HepG2 (cell line): ENCODE measurements around the gene AP5Z1. TPM values are rescaled to one million over a fixed set of nuclear protein-coding genes. Genes with fewer than 3 reads are reported as not detected.

ENCODE experiments used
- FOXA1 ChIP-seq, 2 experiments: fragments of 450-650 bp in 1 of 2; sonication (generic) in 1 of 2; formaldehyde crosslinking in 1 of 2; IDR thresholded peaks; 2 replicates each; pipeline versions ENCODE4 v1.4.0 to v1.6.1; 2016 to 2020; ENCODE audit warnings: missing genetic modification reagents in 1 of 2
- FOXJ3 ChIP-seq: sonication (generic); formaldehyde crosslinking; IDR thresholded peaks from 2 replicates; pipeline ENCODE4 v1.4.0; 2020; ENCODE audit warnings: missing genetic modification reagents, mild to moderate bottlenecking, borderline replicate concordance
- GZF1 ChIP-seq: sonication (generic); formaldehyde crosslinking; IDR thresholded peaks from 2 replicates; pipeline ENCODE4 v1.5.1; 2020; ENCODE audit warnings: mild to moderate bottlenecking, missing genetic modification reagents
- KLF6 ChIP-seq: IDR thresholded peaks from 2 replicates; pipeline ENCODE4 v1.8.0; 2016; ENCODE audit warnings: missing biosample characterization, missing genetic modification reagents
- SAP130 ChIP-seq: IDR thresholded peaks from 2 replicates; pipeline ENCODE4 v1.6.1; 2016; ENCODE audit warnings: low read depth
- SMAD1 ChIP-seq: sonication (generic); formaldehyde crosslinking; IDR thresholded peaks from 2 replicates; pipeline ENCODE4 v1.4.0; 2020; ENCODE audit warnings: missing genetic modification reagents, low read depth, mild to moderate bottlenecking, borderline replicate concordance
- SOX13 ChIP-seq, 3 experiments: fragments of 450-650 bp in 1 of 3; sonication (generic) in 1 of 3; formaldehyde crosslinking in 1 of 3; IDR thresholded peaks in 2 of 3; conservative IDR thresholded peaks in 1 of 3; 2 replicates each; pipeline versions ENCODE4 v1.5.0 to v1.6.1; 2016 to 2020; ENCODE audit warnings: antibody characterized with exemption in 1 of 3, mild to moderate bottlenecking in 1 of 3, missing compliant biosample characterization in 1 of 3, missing genetic modification reagents in 1 of 3, moderate library complexity in 1 of 3
- SOX5 ChIP-seq: IDR thresholded peaks from 2 replicates; pipeline ENCODE4 v1.6.1; 2016; ENCODE audit warnings: borderline replicate concordance
- SRSF4 ChIP-seq: fragments of 200-400 bp; formaldehyde crosslinking; IDR thresholded peaks from one replicate; pipeline ENCODE4 v1.6.1; 2018; ENCODE audit warnings: mild to moderate bottlenecking, low read depth, low read length, moderate library complexity; ENCODE audit not compliant: poor library complexity, severe bottlenecking
- SSRP1 ChIP-seq: IDR thresholded peaks from 2 replicates; pipeline ENCODE4 v1.6.1; 2016; ENCODE audit warnings: control low read depth
- THYN1 ChIP-seq: sonication (generic); formaldehyde crosslinking; IDR thresholded peaks from 2 replicates; pipeline ENCODE4 v1.8.1; 2023; ENCODE audit warnings: low read depth, mild to moderate bottlenecking, moderate library complexity, missing genetic modification reagents, borderline replicate concordance
- TIGD3 ChIP-seq: sonication (generic); formaldehyde crosslinking; IDR thresholded peaks from 2 replicates; pipeline ENCODE4 v1.5.1; 2020; ENCODE audit warnings: mild to moderate bottlenecking, missing genetic modification reagents, borderline replicate concordance
- ZFP37 ChIP-seq: sonication (generic); formaldehyde crosslinking; IDR thresholded peaks from 2 replicates; pipeline ENCODE4 v1.4.0; 2020; ENCODE audit warnings: missing genetic modification reagents, borderline replicate concordance
- ZNF20 ChIP-seq: sonication (generic); formaldehyde crosslinking; IDR thresholded peaks from 2 replicates; pipeline ENCODE4 v1.4.0; 2020; ENCODE audit warnings: mild to moderate bottlenecking, moderate library complexity, missing genetic modification reagents
- ZNF383 ChIP-seq: sonication (generic); formaldehyde crosslinking; IDR thresholded peaks from 2 replicates; pipeline ENCODE4 v1.4.0; 2020; ENCODE audit warnings: missing genetic modification reagents, mild to moderate bottlenecking, borderline replicate concordance
- ZNF746 ChIP-seq: sonication (generic); formaldehyde crosslinking; IDR thresholded peaks from 2 replicates; pipeline ENCODE4 v1.8.0; 2022; ENCODE audit warnings: mild to moderate bottlenecking, missing genetic modification reagents
- ZNF878 ChIP-seq: sonication (generic); formaldehyde crosslinking; IDR thresholded peaks from 2 replicates; pipeline ENCODE4 v1.8.1; 2023; ENCODE audit warnings: mild to moderate bottlenecking, missing genetic modification reagents, moderate library complexity
- polyA plus RNA-seq, 8 experiments: library from polyadenylated mRNA; depleted of rRNA in 3 of 8; stranded (reverse) in 7 of 8; unstranded in 1 of 8; fragments of >200 nt; fragmentation: Illumina TruSeq in 4 of 8; extraction: Trizol in 4 of 8; gene quantifications; 2 replicates each; pipeline versions ENCODE4 v1.2.1 to v1.2.3, GENCODE V29; 2011 to 2016; ENCODE audit warnings: low read depth in 4 of 8, missing spikeins in 1 of 8, mixed read lengths in 1 of 8; ENCODE audit not compliant: insufficient read depth in 1 of 8
- total RNA-seq, 5 experiments: library from RNA; depleted of rRNA; stranded (reverse); fragments of >200 nt; fragmentation: Illumina TruSeq; extraction: Trizol; gene quantifications; 2 replicates each; pipeline ENCODE4 v1.2.3, GENCODE V29; 2016; ENCODE audit warnings: low read depth in 1 of 5
- TF ChIP-seq, protein P1 (sequence below): IDR thresholded peaks from 2 replicates; pipeline ENCODE4 v1.6.1; 2016; ENCODE audit warnings: low read depth, control low read depth
- TF ChIP-seq, protein P2 (sequence below): sonication (generic); formaldehyde crosslinking; IDR thresholded peaks from 2 replicates; pipeline ENCODE4 v1.5.0; 2020; ENCODE audit warnings: missing genetic modification reagents
- TF ChIP-seq, protein P3 (sequence below): sonication (generic); formaldehyde crosslinking; IDR thresholded peaks from 2 replicates; pipeline ENCODE4 v1.4.0; 2020; ENCODE audit warnings: mild to moderate bottlenecking, missing genetic modification reagents
- TF ChIP-seq, protein P4 (sequence below): sonication (generic); formaldehyde crosslinking; IDR thresholded peaks from 2 replicates; pipeline ENCODE4 v1.5.1; 2020; ENCODE audit warnings: missing genetic modification reagents, mild to moderate bottlenecking, borderline replicate concordance

The AP5Z1 gene
- total and polyA plus RNA-seq, 2 of the 13 experiments (the other 11 are each of a cell fraction or from before 2014, with no cell fraction given): 9.3 to 15.1 TPM

DNA sequence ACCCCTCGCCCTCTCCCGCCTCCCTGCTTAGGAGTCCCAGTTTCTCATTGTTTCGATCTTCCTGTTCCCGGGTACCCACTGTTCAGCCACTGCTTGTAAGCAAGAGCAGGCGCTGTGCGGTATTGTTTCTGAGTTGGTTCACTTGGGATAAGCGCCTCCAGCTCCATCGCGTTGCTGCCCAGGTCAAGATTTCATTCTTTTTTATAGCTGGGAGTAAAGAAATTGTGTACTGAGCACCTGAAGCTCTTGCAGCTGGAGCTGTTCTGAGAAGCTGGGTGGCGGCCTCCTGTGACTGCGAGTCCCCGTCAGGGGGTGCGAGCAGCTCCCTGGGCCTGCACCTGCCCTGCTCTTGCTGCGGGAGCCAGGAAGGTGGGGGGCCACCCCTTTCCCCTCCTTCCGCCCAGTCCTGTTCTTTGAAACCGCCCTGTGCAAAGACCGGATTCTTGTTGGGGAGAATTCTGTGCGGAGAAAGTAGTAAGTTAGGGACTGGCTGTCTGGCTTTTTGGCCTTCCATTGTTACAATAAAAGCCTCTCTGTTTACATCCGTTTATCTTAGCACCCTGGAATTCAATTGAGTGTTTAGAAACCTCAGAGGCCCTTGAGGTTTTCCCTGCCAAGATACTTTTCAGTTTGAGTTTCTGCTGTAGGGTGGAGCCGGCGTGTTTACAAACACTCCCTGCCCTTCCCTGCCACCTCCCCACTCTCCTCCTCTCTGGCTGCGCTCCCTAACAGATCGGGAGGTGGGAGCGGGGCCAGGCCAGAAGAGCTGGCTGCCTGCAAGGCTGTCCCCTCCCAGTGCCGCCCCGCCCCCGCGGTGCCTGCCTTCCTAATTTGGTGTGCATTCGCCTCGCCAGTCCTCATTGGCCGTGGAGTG lies 30.8 kb upstream of the AP5Z1 start (continued):
- TF ChIP-seq TIGD3 (CRISPR knock-in tag) (no peak), SRSF4 (no peak), GZF1 (CRISPR knock-in tag) (no peak), ZNF20 (no peak), ZNF878 (CRISPR knock-in tag) (peak; percentile 29; the same call in 1 of the 2 replicates), FOXA1 (IDR thresholded peaks at IDR 0.05) (no peak), FOXA1 (CRISPR knock-in tag; IDR thresholded peaks at IDR 0.05) (peak; percentile 87), KLF6 (CRISPR knock-in tag) (0 out of 2 replicates have a peak, but pooled peaks have one; percentile 18), SAP130 (CRISPR knock-in tag) (peak; percentile 74), ZFP37 (CRISPR knock-in tag) (no peak), SMAD1 (CRISPR knock-in tag) (no peak), FOXJ3 (CRISPR knock-in tag) (no peak), SSRP1 (no peak; the same call in 1 of the 2 replicates), SOX5 (CRISPR knock-in tag) (peak; percentile 66; the same call in 1 of the 2 replicates), SOX13 (IDR thresholded peaks at IDR 0.05) (peak; percentile 68; the same call in 1 of the 2 replicates), SOX13 (CRISPR knock-in tag; conservative IDR thresholded peaks at IDR 0.05 in 1 of 2, IDR thresholded peaks at IDR 0.05 in 1 of 2) (peak in 1 of 2 experiments; percentile 82; a peak in 2 of 4 replicates), THYN1 (CRISPR knock-in tag) (no peak), ZNF746 (CRISPR knock-in tag) (peak; percentile 76), ZNF383 (CRISPR knock-in tag) (0 out of 2 replicates have a peak, but pooled peaks have one; percentile 31)
- TF ChIP-seq, protein P1, sequence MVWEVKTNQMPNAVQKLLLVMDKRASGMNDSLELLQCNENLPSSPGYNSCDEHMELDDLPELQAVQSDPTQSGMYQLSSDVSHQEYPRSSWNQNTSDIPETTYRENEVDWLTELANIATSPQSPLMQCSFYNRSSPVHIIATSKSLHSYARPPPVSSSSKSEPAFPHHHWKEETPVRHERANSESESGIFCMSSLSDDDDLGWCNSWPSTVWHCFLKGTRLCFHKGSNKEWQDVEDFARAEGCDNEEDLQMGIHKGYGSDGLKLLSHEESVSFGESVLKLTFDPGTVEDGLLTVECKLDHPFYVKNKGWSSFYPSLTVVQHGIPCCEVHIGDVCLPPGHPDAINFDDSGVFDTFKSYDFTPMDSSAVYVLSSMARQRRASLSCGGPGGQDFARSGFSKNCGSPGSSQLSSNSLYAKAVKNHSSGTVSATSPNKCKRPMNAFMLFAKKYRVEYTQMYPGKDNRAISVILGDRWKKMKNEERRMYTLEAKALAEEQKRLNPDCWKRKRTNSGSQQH (CRISPR knock-in tag): peak; percentile 1; the same call in 1 of the 2 replicates
- TF ChIP-seq, protein P2, sequence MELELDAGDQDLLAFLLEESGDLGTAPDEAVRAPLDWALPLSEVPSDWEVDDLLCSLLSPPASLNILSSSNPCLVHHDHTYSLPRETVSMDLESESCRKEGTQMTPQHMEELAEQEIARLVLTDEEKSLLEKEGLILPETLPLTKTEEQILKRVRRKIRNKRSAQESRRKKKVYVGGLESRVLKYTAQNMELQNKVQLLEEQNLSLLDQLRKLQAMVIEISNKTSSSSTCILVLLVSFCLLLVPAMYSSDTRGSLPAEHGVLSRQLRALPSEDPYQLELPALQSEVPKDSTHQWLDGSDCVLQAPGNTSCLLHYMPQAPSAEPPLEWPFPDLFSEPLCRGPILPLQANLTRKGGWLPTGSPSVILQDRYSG: no peak
- TF ChIP-seq, protein P3, sequence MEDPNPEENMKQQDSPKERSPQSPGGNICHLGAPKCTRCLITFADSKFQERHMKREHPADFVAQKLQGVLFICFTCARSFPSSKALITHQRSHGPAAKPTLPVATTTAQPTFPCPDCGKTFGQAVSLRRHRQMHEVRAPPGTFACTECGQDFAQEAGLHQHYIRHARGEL (CRISPR knock-in tag): no peak
- TF ChIP-seq, protein P4, sequence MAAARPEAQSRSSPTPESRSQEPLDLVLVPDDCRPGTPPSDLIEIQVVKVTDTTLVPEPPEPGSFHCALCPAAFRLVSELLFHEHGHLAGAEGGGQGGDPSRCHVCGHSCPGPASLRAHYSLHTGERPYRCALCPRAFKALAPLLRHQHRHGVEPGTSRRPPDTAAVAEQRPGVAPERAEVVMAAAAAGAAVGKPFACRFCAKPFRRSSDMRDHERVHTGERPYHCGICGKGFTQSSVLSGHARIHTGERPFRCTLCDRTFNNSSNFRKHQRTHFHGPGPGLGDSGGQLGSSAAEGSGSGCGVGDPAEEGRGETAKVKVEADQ (CRISPR knock-in tag): no peak
